Stimulated activated CD4-positive, alpha-beta T cell treated with anti-CD3 and anti-CD28 coated beads, TNF-alpha, amount 100 ng/mL, for 48 hours (primary cell): ENCODE results near the gene VCAN.

Experiments used
- DNase-seq, 3 donors: peaks; one replicate each; pipeline ENCODE4 v3.0.0-alpha.2; 2020; ENCODE audit warnings: low read depth in 3 of 3

The VCAN gene

DNA sequence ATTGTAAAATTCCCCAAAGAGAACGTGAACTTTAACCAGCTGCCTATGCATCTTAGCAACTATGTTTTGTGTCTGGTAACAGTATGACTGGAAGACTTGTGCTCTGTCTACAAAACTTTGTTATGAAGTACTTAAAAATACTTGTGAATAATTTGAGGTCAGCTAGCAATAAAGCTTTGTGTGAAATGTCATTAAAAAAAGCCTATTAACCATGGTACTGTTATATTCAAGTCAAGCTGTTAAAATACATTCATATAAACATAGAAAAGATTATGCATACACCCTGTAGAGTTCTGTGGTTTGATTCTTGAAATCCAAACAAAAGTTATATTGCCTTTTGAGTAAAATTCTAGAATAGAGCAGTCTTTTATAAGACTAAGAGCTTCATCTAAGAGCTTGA, 60.1 kb downstream of the VCAN start:
- DNase-seq, result no peak

DNA sequence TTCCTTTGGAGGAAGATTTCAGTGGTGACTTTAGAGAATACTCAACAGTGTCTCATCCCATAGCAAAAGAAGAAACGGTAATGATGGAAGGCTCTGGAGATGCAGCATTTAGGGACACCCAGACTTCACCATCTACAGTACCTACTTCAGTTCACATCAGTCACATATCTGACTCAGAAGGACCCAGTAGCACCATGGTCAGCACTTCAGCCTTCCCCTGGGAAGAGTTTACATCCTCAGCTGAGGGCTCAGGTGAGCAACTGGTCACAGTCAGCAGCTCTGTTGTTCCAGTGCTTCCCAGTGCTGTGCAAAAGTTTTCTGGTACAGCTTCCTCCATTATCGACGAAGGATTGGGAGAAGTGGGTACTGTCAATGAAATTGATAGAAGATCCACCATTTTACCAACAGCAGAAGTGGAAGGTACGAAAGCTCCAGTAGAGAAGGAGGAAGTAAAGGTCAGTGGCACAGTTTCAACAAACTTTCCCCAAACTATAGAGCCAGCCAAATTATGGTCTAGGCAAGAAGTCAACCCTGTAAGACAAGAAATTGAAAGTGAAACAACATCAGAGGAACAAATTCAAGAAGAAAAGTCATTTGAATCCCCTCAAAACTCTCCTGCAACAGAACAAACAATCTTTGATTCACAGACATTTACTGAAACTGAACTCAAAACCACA, 67.4 kb downstream of the VCAN start:
- DNase-seq, result no peak

DNA sequence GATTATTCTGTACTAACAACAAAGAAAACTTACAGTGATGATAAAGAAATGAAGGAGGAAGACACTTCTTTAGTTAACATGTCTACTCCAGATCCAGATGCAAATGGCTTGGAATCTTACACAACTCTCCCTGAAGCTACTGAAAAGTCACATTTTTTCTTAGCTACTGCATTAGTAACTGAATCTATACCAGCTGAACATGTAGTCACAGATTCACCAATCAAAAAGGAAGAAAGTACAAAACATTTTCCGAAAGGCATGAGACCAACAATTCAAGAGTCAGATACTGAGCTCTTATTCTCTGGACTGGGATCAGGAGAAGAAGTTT, 67.9 kb downstream of the VCAN start:
- no peak for DNase-seq

DNA sequence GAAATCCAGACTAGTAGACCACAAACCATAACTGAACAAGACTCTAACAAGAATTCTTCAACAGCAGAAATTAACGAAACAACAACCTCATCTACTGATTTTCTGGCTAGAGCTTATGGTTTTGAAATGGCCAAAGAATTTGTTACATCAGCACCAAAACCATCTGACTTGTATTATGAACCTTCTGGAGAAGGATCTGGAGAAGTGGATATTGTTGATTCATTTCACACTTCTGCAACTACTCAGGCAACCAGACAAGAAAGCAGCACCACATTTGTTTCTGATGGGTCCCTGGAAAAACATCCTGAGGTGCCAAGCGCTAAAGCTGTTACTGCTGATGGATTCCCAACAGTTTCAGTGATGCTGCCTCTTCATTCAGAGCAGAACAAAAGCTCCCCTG, 68.6 kb downstream of the VCAN start:
- no peak for DNase-seq

DNA sequence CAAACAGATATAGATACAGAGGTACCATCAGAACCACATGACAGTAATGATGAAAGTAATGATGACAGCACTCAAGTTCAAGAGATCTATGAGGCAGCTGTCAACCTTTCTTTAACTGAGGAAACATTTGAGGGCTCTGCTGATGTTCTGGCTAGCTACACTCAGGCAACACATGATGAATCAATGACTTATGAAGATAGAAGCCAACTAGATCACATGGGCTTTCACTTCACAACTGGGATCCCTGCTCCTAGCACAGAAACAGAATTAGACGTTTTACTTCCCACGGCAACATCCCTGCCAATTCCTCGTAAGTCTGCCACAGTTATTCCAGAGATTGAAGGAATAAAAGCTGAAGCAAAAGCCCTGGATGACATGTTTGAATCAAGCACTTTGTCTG, 69.2 kb downstream of the VCAN start:
- no peak for DNase-seq

DNA sequence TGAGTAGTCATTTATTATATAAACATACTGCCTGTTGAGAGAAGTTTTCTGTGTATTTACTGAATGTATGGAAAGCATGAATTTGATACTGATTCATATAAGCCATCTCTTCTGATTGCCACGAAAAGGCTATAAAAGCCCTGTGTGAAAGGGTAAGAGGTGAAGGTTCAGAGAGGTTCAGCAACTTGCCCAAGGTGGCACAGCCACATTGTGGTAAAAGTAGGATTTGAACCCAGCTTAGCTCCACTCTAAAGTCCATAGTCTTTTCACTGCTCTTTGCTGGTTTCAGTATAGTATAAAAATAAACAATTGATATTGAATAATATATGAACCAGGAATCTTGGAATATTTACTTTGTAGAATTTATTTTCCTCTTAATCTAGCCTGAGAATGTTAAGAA, 71.3 kb downstream of the VCAN start:
- DNase-seq, result no peak

DNA sequence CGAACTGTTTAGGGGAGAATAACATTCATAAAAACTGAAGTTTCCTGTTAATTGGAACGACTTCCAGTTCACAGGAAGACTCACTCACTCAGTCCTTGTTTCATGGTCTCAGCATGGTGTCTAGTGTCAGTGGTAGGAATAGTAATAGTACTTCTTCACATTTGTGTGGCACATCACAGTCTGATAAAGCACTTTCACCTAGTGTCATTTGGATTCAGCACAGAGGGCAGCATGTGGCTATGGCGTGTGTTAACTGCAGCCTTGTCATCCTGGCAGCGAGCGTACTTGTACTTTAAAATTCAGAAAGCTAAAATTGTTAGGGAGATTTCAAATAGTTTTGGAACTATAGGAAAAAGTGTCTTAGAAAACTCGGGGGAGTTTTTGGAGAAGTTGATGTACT, 72.4 kb downstream of the VCAN start:
- DNase-seq, result no peak

DNA sequence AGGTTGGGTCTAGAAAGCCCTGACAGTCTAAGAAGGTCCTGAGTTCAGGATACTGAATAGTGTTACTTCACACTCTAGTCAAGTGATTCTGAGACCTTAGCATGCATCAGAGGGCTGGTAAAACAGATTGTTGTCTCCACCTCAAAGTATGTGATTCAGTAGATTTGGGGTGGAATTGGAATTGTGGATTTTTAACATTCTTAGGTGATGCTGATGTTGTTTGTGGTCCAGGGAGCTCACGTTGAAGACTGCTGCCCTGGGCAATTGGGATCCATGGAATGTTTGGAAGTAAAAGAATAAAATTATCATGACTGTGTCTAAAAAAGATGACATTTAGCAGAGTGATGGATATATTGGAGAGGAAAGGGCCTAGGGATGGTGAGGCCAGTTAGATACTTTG, 75.6 kb downstream of the VCAN start:
- no peak for DNase-seq

DNA sequence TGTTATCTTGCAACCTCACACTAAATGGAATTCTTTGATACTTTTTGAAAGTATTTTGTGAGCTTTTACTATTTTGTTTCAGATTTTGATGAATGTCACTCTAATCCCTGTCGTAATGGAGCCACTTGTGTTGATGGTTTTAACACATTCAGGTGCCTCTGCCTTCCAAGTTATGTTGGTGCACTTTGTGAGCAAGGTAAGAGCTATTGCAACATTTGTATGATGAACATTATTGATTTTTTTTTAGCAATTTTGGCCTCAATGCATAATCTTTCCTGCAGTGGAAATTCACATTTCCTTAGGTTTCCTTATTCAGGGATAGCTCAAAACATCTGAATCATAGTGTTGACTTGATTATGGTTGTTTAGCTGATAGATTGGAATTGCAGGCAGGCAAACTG, 76.3 kb downstream of the VCAN start:
- no peak for DNase-seq

DNA sequence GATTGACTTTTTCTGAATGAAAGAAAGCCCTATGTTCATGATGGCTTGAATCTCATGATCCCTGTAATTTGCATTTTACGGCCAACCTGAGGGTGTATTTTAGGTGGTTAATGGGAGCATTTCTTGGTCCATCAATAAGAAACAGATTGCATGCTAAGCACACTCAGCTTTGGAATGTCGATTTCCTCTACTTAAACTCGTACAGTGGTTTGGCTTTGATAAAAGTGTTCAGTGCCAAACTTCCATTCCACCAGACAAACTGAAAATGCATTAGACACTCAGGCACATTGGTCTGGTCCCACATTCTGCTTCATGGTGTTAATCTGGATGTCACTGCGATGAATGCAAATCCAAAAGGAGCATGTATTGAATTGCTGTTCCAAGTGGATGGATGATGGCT, 77.0 kb downstream of the VCAN start:
- no peak for DNase-seq

DNA sequence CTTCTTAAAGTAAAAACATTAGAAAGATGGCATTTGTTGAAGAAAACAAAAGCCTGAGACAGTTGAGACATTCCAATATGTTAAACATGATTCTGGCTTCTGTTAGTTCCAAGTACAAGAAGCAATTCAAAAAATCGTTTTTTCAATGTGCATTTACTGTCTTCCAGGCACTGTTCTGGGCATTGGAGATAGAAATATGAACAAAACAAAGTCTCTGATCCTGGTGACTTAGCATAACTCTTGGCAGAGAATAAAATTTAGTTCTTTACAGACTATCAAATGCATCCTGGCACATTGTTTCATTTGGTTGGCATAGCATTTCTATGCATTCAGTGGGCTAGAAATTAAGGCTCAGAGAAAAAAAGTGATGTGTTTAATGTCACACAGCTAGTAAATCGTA, 77.5 kb downstream of the VCAN start:
- no peak for DNase-seq

DNA sequence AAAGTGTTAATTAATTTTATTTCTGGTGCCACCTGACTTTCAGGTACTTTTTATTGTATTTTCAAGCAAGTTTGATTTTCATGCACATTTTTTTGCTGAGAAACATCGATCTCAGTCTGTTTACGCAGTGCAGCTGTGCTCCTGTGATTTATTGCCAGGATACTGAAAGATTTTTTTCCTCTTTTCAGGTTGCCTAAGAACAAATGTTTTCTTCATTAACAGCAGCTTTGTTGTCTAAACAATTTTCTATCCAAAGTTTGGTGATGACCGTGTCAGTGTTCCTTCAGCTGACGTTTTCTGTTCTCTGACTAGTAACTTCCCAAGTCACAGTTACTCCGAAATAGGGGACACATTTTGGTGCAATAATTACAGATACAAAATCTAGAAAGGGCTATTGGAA, 78.1 kb downstream of the VCAN start:
- no peak for DNase-seq

DNA sequence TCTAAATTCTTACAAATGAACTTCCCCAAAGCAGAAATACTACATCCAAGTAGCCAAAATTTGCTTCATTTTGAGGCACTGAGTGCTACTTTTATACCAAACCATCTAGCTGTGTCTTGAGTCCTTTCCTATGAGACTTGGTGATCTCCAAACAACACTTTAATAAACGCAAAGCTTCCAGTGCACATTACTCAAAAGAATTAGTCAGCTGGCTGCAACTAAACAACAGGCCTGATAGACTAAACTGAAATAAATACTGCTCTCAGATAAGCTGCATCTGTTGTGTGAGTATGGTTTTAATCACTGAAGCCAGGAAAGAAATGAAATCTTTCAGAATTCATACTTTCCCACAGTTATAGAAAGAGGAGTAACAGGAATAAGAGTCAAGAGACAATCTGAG, 80.3 kb downstream of the VCAN start:
- DNase-seq, result no peak

DNA sequence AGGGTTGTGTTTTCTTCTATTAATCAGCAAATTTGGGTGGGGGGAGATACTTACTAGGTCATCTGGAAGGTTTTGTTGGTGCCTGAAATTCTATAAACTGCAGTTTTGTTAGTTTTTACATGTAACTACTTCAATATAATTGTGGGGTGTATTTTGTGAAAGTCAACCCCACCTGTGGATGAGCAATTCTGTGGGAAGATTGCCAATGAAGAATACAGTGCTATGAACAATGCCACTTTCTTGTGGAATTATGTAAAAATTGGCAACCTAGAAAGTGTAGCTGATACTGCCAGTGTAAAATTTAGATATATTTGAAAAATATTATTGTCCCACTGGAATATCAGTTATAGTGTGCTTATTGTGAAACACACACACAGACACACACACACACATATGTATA, 80.7 kb downstream of the VCAN start:
- no peak for DNase-seq

DNA sequence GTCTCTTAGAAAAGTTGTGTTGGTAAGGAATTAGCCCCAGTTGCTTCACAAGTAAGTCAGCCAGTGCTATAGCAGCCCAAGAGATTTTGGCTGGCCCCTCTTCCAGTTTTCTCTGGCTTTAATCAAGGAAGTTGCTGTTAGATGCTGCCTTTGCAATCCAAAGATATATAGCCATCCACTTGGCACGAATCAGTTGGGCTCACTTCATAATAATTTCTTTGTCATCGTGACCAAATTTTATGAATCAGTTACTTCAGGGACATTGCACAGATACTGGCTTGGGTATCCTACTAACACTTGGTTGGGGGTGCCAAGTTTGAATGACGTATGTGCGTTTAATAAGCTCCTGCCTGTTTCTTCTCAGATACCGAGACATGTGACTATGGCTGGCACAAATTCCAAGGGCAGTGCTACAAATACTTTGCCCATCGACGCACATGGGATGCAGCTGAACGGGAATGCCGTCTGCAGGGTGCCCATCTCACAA, 81.5 kb downstream of the VCAN start:
- DNase-seq, result no peak

DNA sequence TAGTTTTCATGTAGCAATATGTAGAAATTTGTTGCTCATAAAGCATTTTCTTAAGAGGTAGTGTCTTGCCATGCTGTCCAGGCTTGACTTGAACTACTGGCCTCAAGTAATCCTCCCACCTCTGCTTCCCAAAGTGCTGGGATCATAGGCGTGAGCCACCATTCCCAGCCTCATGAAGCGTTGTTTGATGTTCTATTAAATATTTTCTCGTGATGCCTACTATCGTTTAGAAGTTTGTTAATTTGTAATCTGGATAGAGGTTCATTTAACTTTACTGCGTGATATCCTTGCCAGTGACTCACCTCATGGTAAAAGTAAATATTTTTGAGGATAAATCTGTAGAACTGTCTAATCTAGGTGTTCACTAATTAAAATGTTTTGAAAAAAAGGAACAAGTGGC, 82.6 kb downstream of the VCAN start:
- DNase-seq, result no peak

DNA sequence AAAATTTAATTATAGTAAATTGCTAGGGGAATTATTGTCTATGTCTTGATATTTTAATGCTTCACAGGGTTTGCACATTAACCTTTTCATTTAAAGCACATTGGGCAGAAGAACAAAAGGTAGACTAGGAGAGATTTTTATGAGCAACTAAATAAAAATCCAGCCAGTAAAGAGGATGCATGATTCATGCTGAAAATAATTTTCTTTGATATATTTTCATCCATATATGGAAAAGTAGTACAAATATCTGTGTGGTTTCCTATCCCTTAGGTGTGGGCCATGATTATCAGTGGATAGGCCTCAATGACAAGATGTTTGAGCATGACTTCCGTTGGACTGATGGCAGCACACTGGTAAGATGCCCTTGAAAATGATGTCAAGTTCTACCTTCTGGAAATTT, 83.1 kb downstream of the VCAN start:
- no peak for DNase-seq

DNA sequence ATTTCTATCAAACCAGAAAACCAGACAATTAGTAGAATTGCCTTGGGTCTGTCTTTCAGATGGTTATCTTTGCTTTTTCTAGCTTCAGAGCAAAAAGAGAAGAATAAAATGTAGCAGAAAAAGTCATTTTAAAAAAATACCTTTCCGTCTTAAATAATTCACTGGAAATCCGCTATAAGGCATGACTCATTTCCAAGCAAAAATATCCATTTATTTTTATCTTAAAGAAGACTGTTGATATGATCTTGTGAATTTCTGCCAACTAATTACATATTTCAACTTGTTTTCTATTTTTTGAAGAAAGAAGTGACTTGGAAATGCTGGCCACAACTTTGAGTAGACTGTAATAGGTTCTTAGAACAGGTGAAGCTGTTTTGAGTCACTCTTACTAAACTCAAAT, 83.7 kb downstream of the VCAN start:
- DNase-seq, result no peak

DNA sequence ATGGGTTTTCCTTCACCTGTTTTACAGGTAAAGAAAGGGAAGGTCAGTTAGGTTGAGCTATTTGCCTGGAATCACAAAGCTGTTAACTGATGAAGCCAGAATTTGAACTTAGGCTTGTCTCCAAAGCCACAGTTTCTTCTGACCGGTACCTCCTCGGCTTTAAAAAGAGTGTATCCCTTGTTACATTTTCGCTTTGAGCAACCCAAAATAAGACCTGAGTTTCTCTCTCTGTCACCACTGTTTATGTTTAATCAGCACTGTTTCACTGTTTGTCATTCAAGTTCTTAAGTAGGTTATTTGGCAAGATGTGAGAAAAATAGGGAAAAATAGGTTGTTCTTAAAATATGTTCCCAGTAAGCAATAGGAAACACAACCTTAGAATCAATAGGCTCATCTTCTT, 84.6 kb downstream of the VCAN start:
- DNase-seq, result no peak

DNA sequence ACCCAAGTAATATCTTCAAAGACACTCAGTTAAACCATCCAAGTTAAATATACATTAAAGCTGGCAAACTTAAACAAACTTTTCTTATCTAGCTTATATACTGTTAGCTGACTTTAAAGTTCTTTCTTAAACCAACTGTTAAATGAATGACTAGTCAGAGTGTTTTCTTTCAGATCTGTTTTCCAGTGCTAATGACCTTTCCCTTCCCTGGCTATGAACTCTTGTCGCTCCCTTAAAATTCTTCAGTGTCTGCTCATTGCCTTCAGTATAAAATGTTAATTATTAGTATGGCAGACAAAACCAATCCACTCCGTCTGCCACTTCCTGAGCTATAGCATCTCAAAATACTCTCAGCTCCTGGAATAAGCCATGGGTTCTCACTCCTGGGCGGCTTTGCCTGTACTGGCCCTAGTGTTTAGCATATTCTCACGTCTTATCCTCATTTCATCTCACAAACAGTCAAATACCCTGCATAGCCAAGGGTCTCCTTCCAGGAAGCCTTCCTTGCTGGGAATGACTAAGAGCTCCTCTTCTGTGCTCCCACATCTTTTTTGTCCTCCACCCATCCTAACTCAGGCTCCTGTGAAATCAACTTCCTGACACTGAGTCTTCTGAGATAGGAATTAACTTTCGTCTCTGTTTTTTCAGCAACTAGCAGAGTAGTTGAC, 87.7 kb downstream of the VCAN start:
- no peak for DNase-seq

DNA sequence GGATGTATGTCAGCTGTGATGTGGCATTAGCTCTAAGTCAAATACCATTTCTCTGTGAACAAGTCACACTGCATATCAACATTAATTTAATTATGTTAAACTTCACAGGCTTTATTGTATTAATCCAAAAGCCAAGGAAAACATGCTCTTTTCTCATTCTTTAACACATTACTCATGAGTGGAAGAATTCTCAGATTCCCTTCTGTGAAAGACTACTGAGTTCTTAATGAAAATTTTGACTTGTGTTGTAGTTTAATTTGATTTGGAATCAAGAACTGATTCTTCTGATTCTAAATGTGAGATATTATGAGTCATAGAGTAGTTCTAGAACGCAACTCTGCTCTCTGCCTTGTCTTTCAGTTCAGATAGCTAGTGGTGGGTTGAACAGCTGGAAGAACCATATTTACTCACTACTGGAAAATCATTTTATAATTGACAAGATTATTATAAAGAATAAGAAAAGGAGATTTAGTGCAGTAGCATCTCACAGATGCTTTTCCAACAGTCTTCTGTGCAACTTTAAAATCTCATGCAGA, 90.6 kb downstream of the VCAN start:
- no peak for DNase-seq

DNA sequence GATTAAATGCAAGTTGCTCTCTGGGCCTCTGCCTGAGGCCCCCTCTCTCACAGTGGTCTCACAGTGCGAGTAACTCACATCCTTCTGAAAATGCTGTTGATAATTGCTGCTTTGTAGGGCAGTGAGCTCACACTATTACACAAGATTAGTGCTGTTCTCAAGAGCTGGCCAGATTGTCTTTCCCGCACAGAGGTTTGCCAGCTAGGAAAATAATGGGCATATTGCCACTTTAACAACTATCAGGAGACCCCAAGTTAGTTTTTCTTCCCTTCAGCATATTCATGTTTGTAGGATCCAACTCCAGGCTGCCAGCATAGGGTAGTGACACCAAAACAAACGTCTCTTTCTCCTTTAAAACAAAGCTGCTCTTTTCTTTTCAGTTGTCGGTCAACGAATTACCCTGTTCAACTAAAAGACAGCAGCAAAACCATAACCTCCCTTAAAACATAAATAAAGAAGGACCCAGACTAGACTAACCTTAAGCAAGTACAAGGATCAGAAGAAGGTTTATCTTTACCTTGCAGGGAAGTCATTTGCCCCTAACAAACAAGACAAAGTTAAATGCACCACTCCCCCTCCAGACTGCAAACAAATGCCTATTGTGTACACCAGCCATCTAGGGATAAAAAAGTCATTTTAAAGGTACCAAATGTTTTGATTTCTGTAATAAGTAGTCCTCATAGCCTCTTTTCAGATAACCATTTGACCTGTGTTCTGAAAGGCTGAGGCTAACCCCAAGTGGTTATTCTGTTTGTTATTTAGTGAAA, 91.4 kb downstream of the VCAN start:
- no peak for DNase-seq

DNA sequence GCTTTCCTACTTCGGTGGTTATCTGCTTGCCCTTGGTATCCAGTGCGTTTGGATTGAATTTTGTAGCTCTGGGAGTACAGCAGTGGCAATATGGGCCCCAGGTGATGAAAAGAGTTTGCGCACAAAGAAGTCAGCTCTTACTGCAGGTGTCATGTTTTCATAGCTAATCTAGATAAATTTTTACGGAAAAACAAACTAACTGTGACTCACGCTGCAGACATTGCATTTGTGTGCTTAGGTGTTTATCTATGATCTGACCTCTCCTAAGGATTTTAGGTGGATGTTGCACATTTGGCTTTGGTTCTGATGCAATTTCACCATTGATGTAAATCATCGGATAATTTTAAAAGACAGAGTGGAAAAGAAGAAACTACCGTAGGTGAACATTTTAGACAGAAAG, 92.1 kb downstream of the VCAN start:
- DNase-seq, result no peak
